ENCODE results near the gene ATF4.

Gene ATF4

GRCh38 chr22:39558254-39558727, 37.9 kb downstream of the ATF4 start:
- no peak for DNase-seq (ENCODE audit: low read depth in 2 of 2)

GRCh38 chr22:39558950-39559349, 38.6 kb downstream of the ATF4 start:
- DNase-seq (ENCODE audit: low read depth in 2 of 2): no peak

- no peak for DNase-seq (ENCODE audit: low read depth in 2 of 2)
These were observed 39.2 kb downstream of the ATF4 start for GRCh38 chr22:39559456-39560105.

GRCh38 chr22:39560127-39560526, 39.8 kb downstream of the ATF4 start:
- DNase-seq (ENCODE audit: low read depth in 2 of 2): no peak

- no peak for DNase-seq (ENCODE audit: low read depth in 2 of 2)
These were observed 42.6 kb downstream of the ATF4 start for GRCh38 chr22:39562839-39563489.

GRCh38 chr22:39563571-39564428, 43.4 kb downstream of the ATF4 start:
- DNase-seq (ENCODE audit: low read depth in 2 of 2): no peak

GRCh38 chr22:39565414-39565944, 45.1 kb downstream of the ATF4 start:
- DNase-seq (ENCODE audit: low read depth in 2 of 2): no peak

- DNase-seq (ENCODE audit: low read depth in 2 of 2): no peak
These were observed 47.0 kb downstream of the ATF4 start for GRCh38 chr22:39567135-39567946.

- DNase-seq (ENCODE audit: low read depth in 2 of 2): no peak
These were observed 48.1 kb downstream of the ATF4 start for GRCh38 chr22:39568278-39568981.

GRCh38 chr22:39569066-39569465, 48.7 kb downstream of the ATF4 start:
- no peak for DNase-seq (ENCODE audit: low read depth in 2 of 2)

- no peak for DNase-seq (ENCODE audit: low read depth in 2 of 2)
These were observed 49.9 kb downstream of the ATF4 start for GRCh38 chr22:39570226-39570625.

GRCh38 chr22:39570665-39571064, 50.3 kb downstream of the ATF4 start, which contains the start of gene CACNA1I:
CACNA1I (plus strand) TSS chr22:39570753; CDS start chr22:39570753, 0 bp downstream.
- DNase-seq (ENCODE audit: low read depth in 2 of 2): no peak

GRCh38 chr22:39571538-39571937, 51.2 kb downstream of the ATF4 start:
- DNase-seq (ENCODE audit: low read depth in 2 of 2): no peak

All from fibroblast of skin of left quadriceps (primary cell).